Measurements from ENCODE around the gene MAML2.

- no peak for TF ChIP-seq CTCF (IDR thresholded peaks at IDR 0.05)
- TF ChIP-seq POLR2AphosphoS5 (IDR thresholded peaks at IDR 0.05) = no peak
These were observed 309.9 kb downstream of the MAML2 start for GRCh38 chr11:96033095-96033494.
